Epithelial cell of esophagus (primary cell): Measurements from ENCODE around the gene DNAH17.

ENCODE experiments used
- DNase-seq: peaks from one replicate; pipeline ENCODE4 v3.0.0; 2010; ENCODE audit warnings: low read depth
- H3K4me3 ChIP-seq: 2 replicates; pipeline ENCODE4 v1.5.1; 2011; ENCODE audit warnings: mild to moderate bottlenecking, low read length, control low read depth
- TF ChIP-seq, protein P1 (sequence below): IDR thresholded peaks from 2 replicates; pipeline ENCODE4 v1.5.1; 2011; ENCODE audit warnings: low read depth, mild to moderate bottlenecking, low read length, control low read depth, inconsistent platforms; ENCODE audit not compliant: insufficient read depth; ENCODE audit errors: missing control alignments

DNAH17 gene

DNA sequence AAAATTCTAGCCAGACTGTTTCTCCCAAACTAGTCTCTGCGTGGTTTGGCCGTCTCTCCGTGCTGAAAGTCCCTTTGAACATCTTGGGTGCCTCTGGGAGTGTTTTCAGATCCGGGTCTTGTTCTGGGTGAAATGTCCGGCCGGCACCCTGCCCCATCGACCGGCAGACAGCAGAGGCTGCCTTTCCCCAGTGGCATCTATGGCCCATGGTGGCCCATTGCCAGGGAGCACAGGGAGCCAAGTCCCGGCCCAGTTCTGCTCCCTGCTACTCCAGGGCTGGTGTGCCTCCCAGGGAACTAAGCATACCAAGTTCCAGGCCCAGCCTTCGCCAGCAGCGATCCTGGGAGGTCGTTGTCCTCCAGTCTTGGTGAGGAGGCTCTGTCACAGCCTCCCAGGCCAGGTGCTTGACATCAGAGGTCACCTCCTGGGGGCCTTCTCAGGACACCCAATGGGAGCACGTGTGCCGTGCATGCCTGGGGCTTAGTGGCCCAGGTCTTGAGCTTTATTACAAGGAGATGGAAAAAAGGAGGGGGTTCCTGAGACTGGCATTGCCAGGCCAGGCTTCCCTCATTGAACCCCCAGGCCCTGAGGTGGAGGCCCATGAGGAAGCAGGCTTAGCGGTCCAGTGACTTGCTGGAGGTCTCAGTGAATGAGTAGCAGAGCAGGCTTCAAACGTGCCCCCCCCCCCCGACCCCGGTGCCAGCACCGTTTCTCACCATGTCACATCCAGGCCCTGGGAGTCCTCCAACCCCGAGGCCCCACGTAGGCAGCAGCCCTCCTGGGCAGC, 144.8 kb downstream of the DNAH17 start:
- TF ChIP-seq, protein P1, sequence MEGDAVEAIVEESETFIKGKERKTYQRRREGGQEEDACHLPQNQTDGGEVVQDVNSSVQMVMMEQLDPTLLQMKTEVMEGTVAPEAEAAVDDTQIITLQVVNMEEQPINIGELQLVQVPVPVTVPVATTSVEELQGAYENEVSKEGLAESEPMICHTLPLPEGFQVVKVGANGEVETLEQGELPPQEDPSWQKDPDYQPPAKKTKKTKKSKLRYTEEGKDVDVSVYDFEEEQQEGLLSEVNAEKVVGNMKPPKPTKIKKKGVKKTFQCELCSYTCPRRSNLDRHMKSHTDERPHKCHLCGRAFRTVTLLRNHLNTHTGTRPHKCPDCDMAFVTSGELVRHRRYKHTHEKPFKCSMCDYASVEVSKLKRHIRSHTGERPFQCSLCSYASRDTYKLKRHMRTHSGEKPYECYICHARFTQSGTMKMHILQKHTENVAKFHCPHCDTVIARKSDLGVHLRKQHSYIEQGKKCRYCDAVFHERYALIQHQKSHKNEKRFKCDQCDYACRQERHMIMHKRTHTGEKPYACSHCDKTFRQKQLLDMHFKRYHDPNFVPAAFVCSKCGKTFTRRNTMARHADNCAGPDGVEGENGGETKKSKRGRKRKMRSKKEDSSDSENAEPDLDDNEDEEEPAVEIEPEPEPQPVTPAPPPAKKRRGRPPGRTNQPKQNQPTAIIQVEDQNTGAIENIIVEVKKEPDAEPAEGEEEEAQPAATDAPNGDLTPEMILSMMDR = no peak
- DNase-seq = no peak
- H3K4me3 ChIP-seq = no peak overlapping the region

DNA sequence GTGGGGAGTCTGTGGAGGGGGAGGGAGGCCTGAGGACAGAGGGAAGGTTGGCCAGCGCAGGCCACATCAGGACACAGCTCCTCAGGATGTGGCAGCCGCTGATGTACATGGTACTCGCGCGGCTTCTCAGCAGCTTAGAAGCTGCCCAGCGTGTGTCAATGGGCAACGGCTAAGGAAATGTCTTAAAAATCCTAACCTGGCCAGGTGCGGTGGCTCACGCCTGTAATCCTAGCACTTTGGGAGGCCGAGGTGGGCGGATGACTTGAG, 145.6 kb downstream of the DNAH17 start:
- H3K4me3 ChIP-seq = no peak overlapping the region
- TF ChIP-seq, protein P1 = no peak
- no peak for DNase-seq

DNA sequence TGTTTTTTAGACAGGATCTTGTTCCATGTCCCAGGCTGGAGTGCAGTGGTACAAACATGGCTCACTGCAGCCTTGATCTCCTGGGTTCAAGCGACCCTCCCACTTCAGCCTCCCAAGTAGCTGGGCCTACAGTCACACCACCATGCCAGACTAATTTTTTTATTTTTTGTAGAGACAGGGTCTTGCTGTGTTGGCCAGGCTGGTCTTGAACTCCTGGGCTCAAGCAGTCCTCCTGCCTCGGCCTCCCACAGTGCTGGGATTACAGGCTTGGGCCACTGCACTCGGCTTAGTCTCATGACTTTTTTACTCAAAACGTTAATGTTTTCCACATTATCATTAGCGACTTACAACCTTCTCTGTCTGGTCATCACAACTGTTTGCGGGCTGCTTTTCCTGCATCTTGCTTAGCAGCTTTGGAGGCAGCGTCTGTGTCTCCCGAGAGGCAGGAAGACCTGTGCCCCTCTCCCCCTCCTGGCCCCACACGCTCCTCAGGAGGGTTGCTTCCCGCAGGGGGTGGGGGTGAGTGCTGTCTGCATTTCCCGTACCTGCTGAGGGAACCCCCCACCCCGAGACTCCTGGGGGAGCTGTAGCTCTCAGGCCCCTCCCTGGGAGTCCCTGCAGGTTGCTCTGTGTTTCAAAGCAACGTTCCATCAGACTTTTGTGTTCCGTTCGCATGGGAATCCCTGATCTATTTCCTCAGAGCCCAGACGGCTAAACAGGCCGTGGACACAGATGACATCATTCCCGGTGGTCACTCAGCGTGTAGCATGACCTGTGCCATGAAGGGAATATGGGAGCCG, 146.1 kb downstream of the DNAH17 start:
- TF ChIP-seq, protein P1 = no peak
- no peak for DNase-seq
- no peak overlapping the region for H3K4me3 ChIP-seq

DNA sequence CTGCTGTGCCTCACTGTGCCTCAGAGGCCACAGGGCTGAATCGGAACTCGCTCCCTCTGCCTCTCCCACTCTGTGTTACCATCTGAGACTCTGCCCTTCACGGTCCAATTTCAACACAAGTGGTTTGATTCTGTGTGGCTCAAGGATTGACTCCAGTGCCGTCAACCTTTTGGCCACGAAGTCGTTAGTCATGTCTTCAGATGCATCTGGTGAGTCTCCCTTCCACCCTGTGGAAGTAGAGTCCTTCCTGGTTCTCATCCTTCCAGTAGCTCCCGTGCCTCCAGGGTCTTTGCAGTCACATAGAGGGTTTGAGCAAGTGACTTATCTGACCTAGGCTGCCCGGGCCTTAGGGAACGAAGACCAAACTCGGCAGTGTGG, 147.6 kb downstream of the DNAH17 start:
- no peak for DNase-seq
- TF ChIP-seq, protein P1 = no peak
- H3K4me3 ChIP-seq = no peak overlapping the region

DNA sequence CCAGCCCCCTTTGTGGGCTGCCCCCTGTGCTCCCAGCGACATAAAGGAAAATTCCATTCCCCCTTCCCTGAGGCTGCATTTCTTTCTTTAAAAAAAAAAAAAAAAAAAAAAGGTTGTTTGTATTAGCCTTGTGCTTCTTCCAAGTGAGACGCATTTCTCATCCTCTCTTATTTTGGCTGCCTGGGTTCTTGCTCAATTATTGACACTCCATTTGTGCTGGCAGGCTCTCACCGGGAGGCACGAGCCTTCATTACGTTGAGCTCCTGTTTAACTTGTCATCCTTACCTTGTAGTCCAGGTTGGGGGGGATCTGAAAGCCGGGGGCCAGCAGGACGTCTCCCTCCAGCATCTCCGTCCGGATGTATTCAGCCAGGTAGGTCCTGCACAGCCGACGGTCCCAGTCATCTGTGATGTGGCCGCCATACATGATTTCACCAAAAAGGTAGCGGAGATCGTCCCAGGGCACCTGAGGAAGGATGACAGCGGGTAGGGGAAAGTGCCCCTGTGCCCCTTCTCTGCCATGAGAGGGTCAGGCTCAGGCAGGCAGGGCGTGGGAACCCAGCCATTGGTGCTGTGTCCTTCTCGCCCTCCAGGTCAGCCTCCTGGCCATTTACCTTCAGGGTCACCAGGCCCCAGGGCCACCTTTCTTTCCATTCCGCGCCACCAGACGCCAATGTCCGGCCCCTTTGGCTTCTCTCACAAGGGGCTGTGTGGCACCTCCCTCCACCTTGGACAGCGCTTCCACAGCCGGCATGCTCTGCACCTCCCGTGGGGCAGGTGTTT, 148.2 kb downstream of the DNAH17 start:
- TF ChIP-seq, protein P1 = no peak
- no peak for DNase-seq
- no peak overlapping the region for H3K4me3 ChIP-seq

DNA sequence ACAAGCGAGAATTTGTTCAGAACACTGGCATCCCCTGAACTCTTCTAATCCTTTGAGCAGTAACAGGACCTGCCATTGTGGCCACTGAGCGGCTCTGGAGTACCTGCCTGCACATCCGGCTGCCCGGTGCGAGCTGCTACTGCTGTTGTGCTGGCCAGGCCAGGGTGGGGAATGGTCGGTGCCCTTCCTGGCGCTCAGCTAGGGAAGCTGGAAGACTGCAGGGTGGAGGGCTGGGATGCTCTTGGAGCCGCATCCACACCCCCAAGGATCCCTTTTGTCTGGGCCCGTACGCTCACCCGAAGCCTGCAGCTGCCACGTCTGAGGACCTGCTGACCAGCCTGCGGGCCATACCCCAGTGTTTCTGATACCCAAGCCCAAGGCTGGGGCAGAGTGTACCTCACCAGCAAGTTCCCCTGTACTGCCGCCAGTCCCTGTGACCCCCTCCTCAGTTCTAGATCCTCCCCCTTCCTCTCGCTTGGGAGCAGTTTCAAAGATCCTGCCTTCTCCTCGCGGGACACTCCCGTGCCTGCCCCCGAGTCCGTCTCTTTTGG, 149.1 kb downstream of the DNAH17 start:
- TF ChIP-seq, protein P1 = no peak
- no peak for DNase-seq
- no peak overlapping the region for H3K4me3 ChIP-seq
